GM12878 (cell line): ENCODE results near the gene HMGN4. TPM values are rescaled to one million over a fixed set of nuclear protein-coding genes. Genes with fewer than 3 reads are reported as not detected.

Experiments used
- ATAC-seq: fragments of 200-7000 bp; cut with Tn5 transposase; 3 replicates; pipeline ENCODE4 v1.9.1; 2020; ENCODE audit warnings: mild to moderate bottlenecking, moderate library complexity
- BruUV-seq: library from RNA; stranded (reverse); fragments of 400-500 nt; replicated peaks from 2 replicates; lab custom pipeline; 2021; lab: Mats Ljungman, UMichigan
- CTCF ChIA-PET: fragments of 300-600 bp; sonication (Branson Sonifier 250); formaldehyde crosslinking; extraction: SDS; loops from one replicate; lab custom pipeline; 2021; ENCODE audit warnings: inconsistent platforms; lab: Yijun Ruan, JAX
- POLR2A ChIA-PET: fragments of 350-600 bp; formaldehyde crosslinking; extraction: SDS; loops from one replicate; lab custom pipeline; 2021; ENCODE audit warnings: inconsistent platforms; lab: Charles Lee
- RAD21 ChIA-PET: fragments of 300-600 bp; sonication (Branson Sonifier 250); formaldehyde crosslinking; loops from one replicate; lab custom pipeline; 2023; ENCODE audit warnings: antibody characterized with exemption; ENCODE audit not compliant: unreplicated experiment; lab: Charles Lee
- SMC1A ChIA-PET: fragments of 300-600 bp; sonication (Branson Sonifier 250); formaldehyde crosslinking; loops from one replicate; lab custom pipeline; 2023; ENCODE audit not compliant: unreplicated experiment, uncharacterized antibody; lab: Charles Lee
- DNase-seq: peaks from one replicate; pipeline ENCODE4 v3.0.0-alpha.2; 2011; ENCODE audit warnings: low read depth, low spot score
- FAIRE-seq: peaks from 3 replicates; lab custom pipeline; 2011; peaks lifted over from hg19 to GRCh38; lab: Jason Lieb, UNC
- H2AFZ ChIP-seq: 2 replicates; pipeline ENCODE4 v1.6.0; 2011; ENCODE audit warnings: low read depth, low read length, control low read depth; ENCODE audit not compliant: control insufficient read depth
- H3K27ac ChIP-seq: 2 replicates; pipeline ENCODE4 v1.5.1; 2011; ENCODE audit warnings: control low read depth; ENCODE audit not compliant: control insufficient read depth, insufficient read depth
- H3K27me3 ChIP-seq, 2 experiments: replicated peaks in 1 of 2; 2 replicates each; pipeline versions ENCODE4 v1.6.0 to v1.6.1; 2011; ENCODE audit warnings: low read length in 1 of 2; ENCODE audit not compliant: control insufficient read depth in 2 of 2, insufficient read depth in 2 of 2
- H3K36me3 ChIP-seq, 2 experiments: 2 replicates each; pipeline ENCODE4 v1.5.1; 2011; ENCODE audit warnings: low read length in 1 of 2; ENCODE audit not compliant: control insufficient read depth in 2 of 2, insufficient read depth in 2 of 2
- H3K4me1 ChIP-seq: 2 replicates; pipeline ENCODE4 v1.6.1; 2011; ENCODE audit warnings: mild to moderate bottlenecking, low read length, moderate library complexity, mixed read lengths; ENCODE audit not compliant: control insufficient read depth, insufficient read depth
- H3K4me2 ChIP-seq: 2 replicates; pipeline ENCODE4 v1.6.0; 2011; ENCODE audit warnings: control low read depth; ENCODE audit not compliant: control insufficient read depth, insufficient read depth
- H3K4me3 ChIP-seq: fragments of 200-600 bp; sonication (generic); 2 replicates; pipeline ENCODE4 v1.5.1; 2016
- H3K79me2 ChIP-seq: 2 replicates; pipeline ENCODE4 v1.6.0; 2011; ENCODE audit warnings: low read length; ENCODE audit not compliant: control insufficient read depth, insufficient read depth
- H3K9ac ChIP-seq: 2 replicates; pipeline ENCODE4 v1.8.0; 2011; ENCODE audit warnings: low read length, control low read depth, mixed read lengths; ENCODE audit not compliant: control insufficient read depth, insufficient read depth
- H3K9me3 ChIP-seq: replicated peaks from 3 replicates; pipeline ENCODE4 v1.5.1; 2011; ENCODE audit warnings: mild to moderate bottlenecking, low read length; ENCODE audit not compliant: control insufficient read depth, insufficient read depth
- H4K20me1 ChIP-seq: 2 replicates; pipeline ENCODE4 v1.6.0; 2011; ENCODE audit not compliant: control insufficient read depth, insufficient read depth
- GATAD2B ChIP-seq: fragments of 450-650 bp; conservative IDR thresholded peaks from 2 replicates; pipeline ENCODE4 v1.6.1; 2017; ENCODE audit warnings: low read depth, mild to moderate bottlenecking, moderate library complexity
- KDM1A ChIP-seq: fragments of 200-600 bp; sonication (generic); IDR thresholded peaks from 2 replicates; pipeline ENCODE4 v1.6.1; 2016; ENCODE audit warnings: borderline replicate concordance
- NR2F1 ChIP-seq: fragments of 450-650 bp; conservative IDR thresholded peaks from 2 replicates; pipeline ENCODE4 v1.6.1; 2017; ENCODE audit warnings: mild to moderate bottlenecking
- TCF3 ChIP-seq: IDR thresholded peaks from 2 replicates; pipeline ENCODE4 v1.6.1; 2012; ENCODE audit warnings: low read depth, mild to moderate bottlenecking, low read length, borderline replicate concordance; ENCODE audit not compliant: insufficient read depth
- USF1 ChIP-seq: IDR thresholded peaks from 2 replicates; pipeline ENCODE4 v1.6.1; 2011; ENCODE audit warnings: borderline replicate concordance, low read depth, mild to moderate bottlenecking, moderate library complexity, mixed read lengths, low read length; ENCODE audit not compliant: insufficient read depth; ENCODE audit errors: extremely low read length
- ZNF384 ChIP-seq: IDR thresholded peaks from 2 replicates; pipeline ENCODE4 v1.6.1; 2012; ENCODE audit warnings: low read depth, mild to moderate bottlenecking, low read length, improper control_type of control experiment, borderline replicate concordance
- ZNF622 ChIP-seq: fragments of 450-650 bp; IDR thresholded peaks from 2 replicates; pipeline ENCODE4 v1.6.1; 2017; ENCODE audit warnings: mild to moderate bottlenecking, inconsistent platforms
- ZZZ3 ChIP-seq: IDR thresholded peaks from 2 replicates; pipeline ENCODE4 v1.6.1; 2011; ENCODE audit warnings: low read depth; ENCODE audit not compliant: control insufficient read depth, insufficient read length
- WGBS: methylation state at CpG from one replicate; pipeline ENCODE4 v1.1.6; 2016; ENCODE audit warnings: low lambda C conversion rate; ENCODE audit not compliant: insufficient replicate concordance, insufficient coverage; ENCODE audit errors: missing lambda C conversion rate; 5-methylcytosine and 5-hydroxymethylcytosine counted together
- in situ Hi-C: fragments of 300-500 bp; cut with MboI; formaldehyde crosslinking; loops from 9 replicates; pipeline ENCODE4 v1.14.3; 2018; ENCODE audit warnings: mixed read lengths
- intact Hi-C: fragments of 100-400 bp; cut with micrococcal nuclease; formaldehyde crosslinking; loops from one replicate; pipeline ENCODE4 v1.14.2; 2022; ENCODE audit not compliant: unreplicated experiment
- polyA plus RNA-seq, 11 experiments: library from polyadenylated mRNA; depleted of rRNA in 4 of 11; unstranded in 6 of 11; stranded (reverse) in 5 of 11; fragments of >200 nt; fragmentation: Nextera tagmentation in 4 of 11; fragmentation: Illumina TruSeq in 1 of 11; extraction: Ambion mirVana in 4 of 11; extraction: Trizol in 1 of 11; gene quantifications; 1 replicate in 1 of 11; 2 replicates in 10 of 11; pipeline versions ENCODE4 v1.2.1 to v1.2.3, GENCODE V29; 2011 to 2016; ENCODE audit warnings: inconsistent platforms in 2 of 11, missing spikeins in 2 of 11, low read depth in 1 of 11
- total RNA-seq, 4 experiments: library from RNA; depleted of rRNA in 3 of 4; stranded (reverse); fragments of >200 nt in 3 of 4; fragmentation: Illumina TruSeq in 1 of 4; extraction: Trizol in 1 of 4; gene quantifications; 2 replicates each; pipeline versions ENCODE4 v1.2.1 to v1.2.3, GENCODE V29; 2013 to 2021

The HMGN4 gene
- total and polyA plus RNA-seq, 10 of the 15 experiments (the other 5 are each of a cell fraction or from before 2014, with no cell fraction given): 26.7 to 99.1 (median 76.7) TPM

- ChIA-PET CTCF (interaction anchor here (0.8 to 6.0 kb wide), 33 partner anchors 13 to 561 kb away, joined by 3 to 96 read pairs (median 4); partner anchors contain the start of genes ABT1 and HMGN4), SMC1A (interaction anchor here (0.9 to 4.3 kb wide), 30 partner anchors 9 to 581 kb away, joined by 3 to 44 read pairs (median 4); partner anchors contain the start of genes ABT1 and HMGN4), RAD21 (interaction anchor here (0.7 to 3.2 kb wide), 34 partner anchors 9 to 447 kb away, joined by 3 to 50 read pairs (median 5); partner anchors contain the start of gene HMGN4), POLR2A (interaction anchor here (0.6 to 1.8 kb wide), 16 partner anchors 13 to 411 kb away, joined by 3 to 5 read pairs (median 3); partner anchors contain the start of gene HMGN4)
- WGBS: 4% methylated on average over 2 of the region's 2 CpGs
- TF ChIP-seq NR2F1 (no peak), GATAD2B (no peak), KDM1A (no peak), USF1 (no peak), ZZZ3 (no peak), TCF3 (no peak), ZNF622 (no peak), ZNF384 (no peak)
- Histone ChIP-seq H4K20me1 (no peaks in the 10 kb centered on the region), H2AFZ (peak overlapping the region; percentile 92), H3K36me3 (no peaks in the 10 kb centered on the region), H3K4me2 (peak overlapping the region; percentile 86), H3K4me1 (peaks cover 13% of the 10 kb centered on the region), H3K27me3 (no peaks in the 10 kb centered on the region), H3K9ac (peak overlapping the region; percentile 65; the same call in 1 of the 2 replicates), H3K27ac (no peak overlapping the region), H3K9me3 (no peaks in the 10 kb centered on the region), H3K79me2 (no peaks in the 10 kb centered on the region), H3K4me3 (peak overlapping the region; percentile 81)
- no peak for DNase-seq
- no peak for FAIRE-seq
- peak; percentile 3 for ATAC-seq
- intact Hi-C loops: no loop called here
- no TSS peak for BruUV-seq
- in situ Hi-C loops: no loop called here
These were observed 31.2 kb downstream of the HMGN4 start for GRCh38 chr6:26569433-26569764.
